ENCODE results near the gene UNC5C. TPM values are rescaled to one million over a fixed set of nuclear protein-coding genes. Genes with fewer than 3 reads are reported as not detected.

Gene UNC5C
- total and polyA plus RNA-seq, 2 of the 8 experiments (the other 6 are each of a cell fraction or from before 2014, with no cell fraction given), result 0.30 to 1.3 TPM

- Histone ChIP-seq H3K23ac (ENCODE audit: insufficient read length) (no peak overlapping the region), H4K91ac (replicated peaks; ENCODE audit: insufficient read length, low read length) (no peak overlapping the region), H3K4ac (replicated peaks; ENCODE audit: insufficient read length, low read depth, low read length) (no peak overlapping the region), H2BK5ac (ENCODE audit: low read depth, low read length) (no peak overlapping the region), H2BK20ac (ENCODE audit: low read length) (no peak overlapping the region), H2AK5ac (ENCODE audit: low read depth, low read length) (no peak overlapping the region), H2BK15ac (ENCODE audit: low read length) (no peak overlapping the region), H3K23me2 (ENCODE audit: low read depth, low read length) (no peaks in the 10 kb centered on the region), H3K9me3 (ENCODE audit: insufficient read depth in 2 of 2, low read depth in 1 of 2, low read length in 1 of 2) (no peaks in the 10 kb centered on the region), H3K4me3 (ENCODE audit: extremely low read depth in 1 of 4, insufficient read depth in 2 of 4, low read depth in 3 of 4, low read length in 4 of 4) (no peak overlapping the region), H2BK12ac (ENCODE audit: low read depth, low read length) (no peak overlapping the region), H3K4me1 (replicated peaks in 1 of 4; ENCODE audit: control insufficient read depth in 3 of 4, insufficient read depth in 4 of 4, low read length in 3 of 4) (no peaks in the 10 kb centered on the region), H2AFZ (ENCODE audit: low read length) (no peak overlapping the region), H3K79me1 (ENCODE audit: low read depth, low read length) (no peaks in the 10 kb centered on the region), H3K4me2 (ENCODE audit: insufficient read depth in 1 of 2, low read depth in 2 of 2, low read length in 2 of 2) (no peak overlapping the region), H4K8ac (ENCODE audit: extremely low read depth, insufficient read depth, low read length) (no peak overlapping the region), H4K5ac (ENCODE audit: insufficient read length, low read depth, low read length) (no peak overlapping the region), H3K27ac (ENCODE audit: low read depth, low read length) (no peak overlapping the region), H3K27me3 (replicated peaks in 1 of 4; ENCODE audit: control insufficient read depth in 3 of 4, extremely low read depth in 1 of 4, insufficient read depth in 3 of 4, low read length in 3 of 4) (no peaks in the 10 kb centered on the region), H3K14ac (ENCODE audit: insufficient read length) (no peak overlapping the region), H3K56ac (replicated peaks; ENCODE audit: insufficient read length, low read depth, low read length) (no peak overlapping the region), H4K20me1 (replicated peaks in 1 of 2; ENCODE audit: control insufficient read depth in 1 of 2, insufficient read depth in 2 of 2, low read length in 2 of 2) (no peaks in the 10 kb centered on the region), H3K79me2 (ENCODE audit: control insufficient read depth in 1 of 2, insufficient read depth in 2 of 2, low read length in 2 of 2) (no peaks in the 10 kb centered on the region), H2BK120ac (replicated peaks; ENCODE audit: low read depth, low read length) (no peak overlapping the region), H3K18ac (ENCODE audit: extremely low read depth, low read length) (no peak overlapping the region), H3K36me3 (ENCODE audit: control insufficient read depth in 2 of 4, insufficient read depth in 4 of 4, low read length in 3 of 4) (no peaks in the 10 kb centered on the region), H3K9ac (replicated peaks in 1 of 4; ENCODE audit: extremely low read depth in 1 of 4, low read depth in 3 of 4, low read length in 3 of 4) (no peak overlapping the region)
- TF ChIP-seq SP1 (IDR thresholded peaks at IDR 0.05; ENCODE audit: low read depth, low read length) (no peak), SIRT6 (IDR thresholded peaks at IDR 0.05; ENCODE audit: low read length) (no peak), HDAC6 (IDR thresholded peaks at IDR 0.05; ENCODE audit: low read depth, low read length) (no peak), SIX5 (IDR thresholded peaks at IDR 0.05; ENCODE audit: low read depth, low read length) (no peak), SP2 (IDR thresholded peaks at IDR 0.05; ENCODE audit: low read length) (no peak), YY1 (IDR thresholded peaks at IDR 0.05; ENCODE audit: low read depth, low read length) (no peak), GABPA (IDR thresholded peaks at IDR 0.05; ENCODE audit: borderline replicate concordance, insufficient read depth, low read length) (no peak), EP300 (IDR thresholded peaks at IDR 0.05; ENCODE audit: borderline replicate concordance in 1 of 2, low read depth in 2 of 2, low read length in 2 of 2) (no peak), PHF8 (conservative IDR thresholded peaks at IDR 0.05; ENCODE audit: low read depth, low read length) (no peak), NRF1 (IDR thresholded peaks at IDR 0.05; ENCODE audit: low read depth, low read length) (no peak), TBP (IDR thresholded peaks at IDR 0.05; ENCODE audit: low read depth, low read length) (no peak), BACH1 (IDR thresholded peaks at IDR 0.05; ENCODE audit: low read length) (no peak), RFX5 (IDR thresholded peaks at IDR 0.05; ENCODE audit: borderline replicate concordance, low read depth, low read length) (no peak), ATF3 (IDR thresholded peaks at IDR 0.05; ENCODE audit: insufficient read depth, low read depth, low read length) (no peak)
- CTCF ChIA-PET (ENCODE audit: partially characterized antibody), result interaction anchor here (0.6 to 0.9 kb wide), 2 partner anchors 151 to 466 kb away, joined by 3 to 4 read pairs; no protein-coding TSS in a partner anchor
- POLR2A ChIA-PET (ENCODE audit: partially characterized antibody), result no interaction called here
- WGBS, 2 experiments (ENCODE audit: extremely low coverage in 1 of 2, insufficient coverage in 1 of 2, insufficient read length in 1 of 2, insufficient replicate concordance in 2 of 2, low coverage in 1 of 2, low lambda C conversion rate in 2 of 2, missing lambda C conversion rate in 1 of 2), result 85% methylated on average over 6 of the region's 6 CpGs; no CpG with 5 or more reads in 1 of the 2 experiments
- no peak for DNase-seq (ENCODE audit: low read depth in 1 of 2, low spot score in 2 of 2)
- no peak for FAIRE-seq
Observed at GRCh38 chr4:95478679-95479078, 70.1 kb downstream of the UNC5C start.
